Measurements from ENCODE around the gene CXXC5. TPM values are rescaled to one million over a fixed set of nuclear protein-coding genes. Genes with fewer than 3 reads are reported as not detected.
"Not testable (repeated sequence)": the region's sequence is repeated elsewhere in the genome, so short reads cannot be mapped to it uniquely, and the experiment has no call there.

CXXC5 gene
- 317 TPM for total RNA-seq

DNA sequence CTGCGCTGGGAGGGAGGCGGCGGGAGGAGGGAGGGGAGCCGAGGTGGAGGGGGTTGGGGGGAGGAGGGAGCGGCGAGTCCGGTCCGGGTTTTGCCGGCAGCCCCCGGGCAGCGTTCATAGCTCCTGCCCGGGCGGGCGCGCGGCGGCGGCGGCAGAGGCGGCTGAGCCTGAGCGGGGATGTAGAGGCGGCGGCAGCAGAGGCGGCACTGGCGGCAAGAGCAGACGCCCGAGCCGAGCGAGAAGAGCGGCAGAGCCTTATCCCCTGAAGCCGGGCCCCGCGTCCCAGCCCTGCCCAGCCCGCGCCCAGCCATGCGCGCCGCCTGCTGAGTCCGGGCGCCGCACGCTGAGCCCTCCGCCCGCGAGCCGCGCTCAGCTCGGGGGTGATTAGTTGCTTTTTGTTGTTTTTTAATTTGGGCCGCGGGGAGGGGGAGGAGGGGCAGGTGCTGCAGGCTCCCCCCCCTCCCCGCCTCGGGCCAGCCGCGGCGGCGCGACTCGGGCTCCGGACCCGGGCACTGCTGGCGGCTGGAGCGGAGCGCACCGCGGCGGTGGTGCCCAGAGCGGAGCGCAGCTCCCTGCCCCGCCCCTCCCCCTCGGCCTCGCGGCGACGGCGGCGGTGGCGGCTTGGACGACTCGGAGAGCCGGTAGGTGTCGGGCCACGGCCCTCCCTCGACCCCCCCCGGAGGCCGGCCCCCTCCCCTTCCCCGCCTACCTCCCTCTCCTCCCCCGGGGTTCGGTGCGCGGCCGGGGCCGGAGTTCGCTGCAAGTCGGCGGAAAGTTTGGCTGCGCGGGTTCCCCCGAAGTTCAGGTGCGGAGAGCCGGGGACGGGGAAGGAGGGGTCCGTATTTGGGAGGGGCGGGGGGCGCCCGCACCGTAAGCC is at the start of gene CXXC5:
Gene CXXC5, plus strand, starts transcription at position 145 of the 877 bp plus-strand sequence. CDS start 32,175 bp downstream, outside the sequence.
- peak in 2 of 3 donors; percentile 79 to 80 for DNase-seq (ENCODE audit: low read depth in 2 of 3, low spot score in 2 of 3)

DNA sequence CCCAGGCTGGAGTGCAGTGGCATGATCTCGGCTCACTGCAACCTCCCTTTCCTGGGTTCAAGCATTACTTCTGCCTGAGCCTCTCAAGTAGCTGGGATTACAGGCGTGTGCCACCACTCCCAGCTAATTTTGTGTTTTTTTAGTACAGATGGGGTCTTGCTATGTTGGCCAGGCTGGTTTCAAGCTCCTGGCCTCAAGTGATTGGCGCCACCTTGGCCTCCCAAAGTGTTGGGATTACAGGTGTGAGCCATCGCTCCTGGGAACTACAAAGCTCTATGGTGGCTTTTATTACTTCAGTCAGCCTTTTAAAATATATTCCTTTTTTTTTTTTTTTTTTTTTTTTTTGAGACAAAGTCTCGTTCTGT is 49.6 kb upstream of the CXXC5 start:
- DNase-seq (ENCODE audit: low read depth in 2 of 3, low spot score in 2 of 3), result not testable (repeated sequence)

DNA sequence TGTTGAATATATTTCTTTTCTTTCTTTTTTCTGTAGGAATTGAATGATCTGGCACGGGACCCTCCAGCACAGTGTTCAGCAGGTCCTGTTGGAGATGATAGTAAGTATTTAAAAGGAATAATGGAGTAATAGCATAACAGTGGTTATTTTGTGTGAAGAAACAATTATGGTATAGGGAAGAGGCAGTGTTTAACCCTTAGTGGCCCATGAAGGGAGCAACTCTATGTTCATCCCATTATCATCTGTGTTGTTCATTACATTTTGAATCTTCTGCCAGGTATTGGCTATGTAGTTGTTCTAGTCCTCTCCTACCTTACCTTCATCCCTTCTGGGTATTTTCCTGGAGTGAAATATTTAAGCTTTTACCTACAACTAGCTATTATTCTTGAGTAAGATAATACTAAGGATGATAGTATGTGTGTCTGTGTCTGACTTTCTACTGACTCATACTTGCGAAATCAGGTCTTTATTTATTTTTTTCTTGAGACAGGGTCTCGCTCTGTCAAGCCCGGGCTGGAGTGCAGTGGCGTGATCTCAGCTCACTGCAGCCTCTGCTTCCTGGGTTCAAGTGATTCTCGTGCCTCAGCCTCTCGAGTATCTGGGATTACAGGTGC is 47.7 kb upstream of the CXXC5 start:
- DNase-seq (ENCODE audit: low read depth in 2 of 3, low spot score in 2 of 3), result no peak

DNA sequence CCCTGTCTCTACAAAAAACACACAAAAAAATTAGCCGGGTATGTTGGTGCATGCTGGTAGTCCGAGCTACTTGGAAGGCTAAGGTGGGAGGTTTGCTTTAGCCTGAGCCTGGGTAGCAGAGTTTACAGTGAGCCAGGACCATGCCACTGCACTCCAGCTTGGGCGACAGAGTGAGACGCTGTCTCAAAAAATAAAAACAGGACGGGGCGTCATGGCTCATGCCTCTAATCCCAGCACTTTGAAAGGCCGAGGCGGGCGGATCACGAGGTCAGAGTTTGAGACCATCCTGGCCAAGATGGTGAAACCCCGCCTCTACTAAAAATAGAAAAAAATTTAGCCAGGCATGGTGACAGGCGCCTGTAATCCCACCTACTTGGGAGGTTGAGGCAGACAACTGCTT is 46.7 kb upstream of the CXXC5 start:
- no peak for DNase-seq (ENCODE audit: low read depth in 2 of 3, low spot score in 2 of 3)

DNA sequence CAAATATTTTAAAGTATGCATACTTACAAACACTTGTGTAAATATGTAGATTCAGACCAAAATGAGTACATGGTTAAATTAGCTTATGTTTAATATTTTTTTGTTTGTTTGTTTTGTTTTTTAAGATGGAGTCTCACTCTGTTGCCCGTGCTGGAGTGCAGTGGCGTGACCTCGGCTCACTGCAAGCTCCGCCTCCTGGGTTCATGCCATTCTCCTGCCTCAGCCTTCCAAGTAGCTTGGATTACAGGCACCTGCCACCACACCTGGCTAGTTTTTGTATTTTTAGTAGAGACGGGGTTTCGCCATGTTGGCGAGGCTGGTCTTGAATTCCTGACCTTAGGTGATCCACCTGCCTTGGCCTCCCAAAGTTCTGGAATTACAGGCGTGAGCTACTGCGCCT is 46.2 kb upstream of the CXXC5 start:
- not testable (repeated sequence) for DNase-seq (ENCODE audit: low read depth in 2 of 3, low spot score in 2 of 3)

DNA sequence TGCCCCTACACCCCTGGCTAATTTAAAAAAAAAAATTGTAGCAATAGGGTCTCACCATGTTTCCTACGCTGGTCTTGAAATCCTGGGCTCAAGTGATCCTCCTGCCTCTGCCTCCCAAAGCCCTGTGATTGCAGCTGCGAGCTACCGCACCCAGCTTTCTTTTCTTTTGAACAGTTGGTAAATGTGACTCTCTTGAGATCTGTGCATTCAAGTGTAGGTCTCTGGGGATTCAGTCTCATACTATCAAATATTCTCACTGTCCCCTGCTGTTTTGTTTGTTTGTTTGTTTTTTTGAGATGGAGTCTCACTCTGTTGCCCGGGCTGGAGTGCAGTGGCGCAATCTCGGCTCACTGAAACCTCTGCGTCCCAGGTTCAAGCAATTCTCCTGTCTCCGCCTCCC is 42.3 kb upstream of the CXXC5 start:
- no peak for DNase-seq (ENCODE audit: low read depth in 2 of 3, low spot score in 2 of 3)

DNA sequence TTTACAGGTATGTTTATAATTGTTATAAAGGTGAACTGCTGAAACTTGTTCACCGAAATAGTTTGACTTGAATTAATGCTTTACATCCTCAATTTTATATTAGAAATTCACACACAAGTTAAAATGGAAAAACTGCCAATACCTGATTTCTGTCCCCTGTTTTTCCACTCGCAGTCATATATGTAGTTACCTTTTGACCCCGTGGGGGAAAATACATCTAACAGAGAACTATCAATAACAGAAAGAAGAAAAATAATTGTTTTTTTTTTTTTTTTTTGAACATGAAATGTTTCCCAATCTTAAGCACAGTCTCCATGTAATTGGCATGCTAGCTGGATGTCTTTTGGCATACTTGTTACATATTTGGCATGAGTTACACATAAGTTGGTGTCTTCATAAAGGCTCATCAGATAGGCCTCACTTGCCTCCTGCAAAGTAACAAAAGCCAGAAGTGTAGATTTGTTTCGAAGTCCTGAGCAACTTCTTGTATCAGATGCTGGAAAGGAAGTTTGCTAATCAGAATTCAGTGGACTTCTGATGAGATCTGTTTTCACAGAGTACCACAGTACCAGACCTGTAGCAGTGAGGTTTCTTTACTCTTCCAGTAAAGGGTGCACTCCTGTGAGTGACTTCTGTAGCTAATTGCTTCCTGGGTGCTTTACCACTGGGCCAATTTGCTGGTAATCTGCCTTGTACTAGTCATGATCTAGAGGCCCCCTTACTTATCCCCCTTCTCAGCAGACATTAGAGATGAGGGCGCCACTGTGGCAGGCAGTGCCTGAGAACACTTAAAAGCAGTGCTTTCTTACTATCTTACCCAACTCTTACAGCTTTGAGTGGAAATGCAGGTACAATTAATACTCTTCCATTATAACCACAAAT is 36.2 kb upstream of the CXXC5 start:
- no peak for DNase-seq (ENCODE audit: low read depth in 2 of 3, low spot score in 2 of 3)

DNA sequence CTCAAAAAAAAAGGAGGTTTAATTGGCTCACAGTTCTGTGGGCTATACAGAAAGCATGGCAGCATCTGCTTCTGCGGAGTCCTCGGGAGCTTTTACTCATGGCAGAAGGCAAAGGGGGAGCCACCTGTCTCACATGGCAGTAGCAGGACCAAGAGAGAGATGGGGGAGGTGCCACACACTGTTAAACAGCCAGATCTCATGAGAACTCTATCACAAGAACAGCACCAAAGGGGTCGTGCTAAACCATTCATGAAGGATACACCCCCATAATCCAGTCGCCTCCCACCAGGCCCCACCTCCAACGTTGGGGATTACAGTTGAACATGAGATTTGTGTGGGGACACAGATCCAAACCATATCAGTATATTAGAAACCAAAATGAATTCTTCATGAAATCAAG is 28.3 kb upstream of the CXXC5 start:
- no peak for DNase-seq (ENCODE audit: low read depth in 2 of 3, low spot score in 2 of 3)

DNA sequence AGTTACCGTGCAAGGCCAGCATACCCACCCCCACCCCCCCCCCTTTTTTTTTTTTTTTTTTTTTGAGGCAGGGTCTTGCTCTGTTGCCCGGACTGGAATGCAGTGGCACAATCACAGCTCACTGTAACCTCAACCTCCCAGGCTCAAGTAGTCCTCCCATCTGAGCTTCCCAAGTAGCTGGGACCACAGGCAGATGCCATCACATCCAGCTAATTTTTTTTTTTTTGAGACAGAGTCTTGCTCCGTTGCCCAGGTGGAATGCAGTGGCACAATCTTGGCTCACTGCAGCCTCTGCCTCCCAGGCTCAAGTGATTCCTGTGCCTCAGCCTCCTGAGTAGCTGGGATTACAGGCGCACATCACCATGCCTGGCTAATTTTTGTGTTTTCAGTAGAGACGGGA is 22.8 kb upstream of the CXXC5 start:
- not testable (repeated sequence) for DNase-seq (ENCODE audit: low read depth in 2 of 3, low spot score in 2 of 3)

DNA sequence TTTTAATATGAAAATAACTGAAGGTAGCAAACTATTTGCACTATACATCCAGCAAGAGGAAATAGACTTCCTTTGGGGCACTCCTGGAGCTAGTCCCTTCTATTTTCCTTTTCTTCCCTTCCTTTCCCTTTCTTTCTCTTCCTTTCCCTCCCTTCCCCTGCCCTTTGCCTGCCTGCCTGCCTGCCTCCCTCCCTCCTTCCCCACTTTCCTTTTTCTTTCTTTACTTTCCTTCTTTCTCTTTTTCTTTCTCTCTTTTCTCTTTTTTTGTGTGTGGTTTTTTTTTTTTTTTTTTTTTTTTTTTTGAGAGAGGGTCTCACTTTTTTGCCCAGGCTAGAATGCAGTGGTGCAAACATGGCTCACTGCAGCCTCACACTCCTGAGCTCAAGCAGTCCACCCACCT is 17.3 kb upstream of the CXXC5 start:
- DNase-seq (ENCODE audit: low read depth in 2 of 3, low spot score in 2 of 3), result no peak

DNA sequence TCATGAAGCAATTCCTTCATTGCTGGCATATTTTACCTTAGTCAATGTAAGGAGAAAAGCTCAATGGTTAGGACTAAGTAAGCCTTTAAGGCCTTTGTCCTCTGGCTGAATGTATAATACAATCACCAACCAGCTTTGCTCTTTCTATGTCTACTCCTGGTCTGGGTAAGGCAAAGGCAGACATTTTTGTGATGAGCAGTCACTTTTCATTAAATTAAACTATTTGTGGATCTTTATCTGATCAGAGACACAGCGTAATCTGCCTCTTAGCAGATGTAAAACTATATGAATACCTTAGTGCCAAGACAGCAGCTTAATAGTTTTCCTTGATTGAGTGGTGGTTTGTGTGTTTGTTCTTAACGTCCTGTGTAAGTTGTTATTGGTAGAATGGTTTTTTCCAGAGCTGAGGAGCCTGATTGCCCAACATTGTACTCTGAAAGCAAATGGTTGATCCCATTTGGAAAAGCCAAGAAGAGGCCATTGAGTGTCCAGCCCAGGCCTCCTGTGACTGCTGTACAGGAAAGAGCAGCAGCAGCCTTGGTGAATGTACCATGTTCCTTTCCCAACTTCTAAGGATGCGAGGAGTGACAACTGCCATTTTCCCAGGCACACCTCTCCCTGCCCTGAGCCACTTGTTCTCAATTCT is 16.5 kb upstream of the CXXC5 start:
- DNase-seq (ENCODE audit: low read depth in 2 of 3, low spot score in 2 of 3), result no peak

DNA sequence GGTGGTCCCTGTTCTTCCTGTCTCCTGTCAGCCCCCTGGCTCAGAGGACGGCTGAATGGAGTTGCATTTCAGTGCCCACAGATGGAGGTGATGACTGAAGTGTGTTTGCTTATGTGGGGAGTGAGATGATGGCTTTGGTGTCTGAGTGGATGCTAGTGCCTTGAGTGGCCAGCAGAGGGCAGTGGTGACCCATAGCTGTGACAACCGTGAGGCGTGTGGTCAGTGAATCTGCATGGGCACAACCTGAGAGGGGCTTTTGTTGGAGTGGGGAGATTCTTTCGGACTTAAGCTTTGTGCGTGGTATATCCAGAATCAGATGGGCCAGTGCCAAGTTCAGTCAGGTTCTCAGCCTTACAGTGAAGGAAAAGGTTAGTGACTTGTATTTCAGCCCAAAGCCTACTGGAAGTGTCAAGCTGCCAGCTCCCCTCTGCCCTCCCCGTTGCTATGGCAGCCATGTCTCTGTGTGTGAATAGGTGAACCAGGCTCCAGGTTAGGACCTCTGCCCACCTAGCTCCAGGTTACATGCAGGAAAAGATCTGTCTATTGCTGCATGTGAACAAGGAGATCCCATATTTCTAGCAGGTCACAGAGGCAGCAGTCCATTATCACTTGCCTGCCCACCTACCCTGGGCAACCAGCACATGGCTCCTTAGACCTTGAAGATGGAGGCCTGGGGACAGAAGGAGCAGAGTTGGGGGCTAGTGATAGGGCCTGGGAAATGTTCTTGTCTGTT is 14.7 kb upstream of the CXXC5 start:
- peak; percentile 55 to 80 (median 73) for DNase-seq (ENCODE audit: low read depth in 2 of 3, low spot score in 2 of 3)

DNA sequence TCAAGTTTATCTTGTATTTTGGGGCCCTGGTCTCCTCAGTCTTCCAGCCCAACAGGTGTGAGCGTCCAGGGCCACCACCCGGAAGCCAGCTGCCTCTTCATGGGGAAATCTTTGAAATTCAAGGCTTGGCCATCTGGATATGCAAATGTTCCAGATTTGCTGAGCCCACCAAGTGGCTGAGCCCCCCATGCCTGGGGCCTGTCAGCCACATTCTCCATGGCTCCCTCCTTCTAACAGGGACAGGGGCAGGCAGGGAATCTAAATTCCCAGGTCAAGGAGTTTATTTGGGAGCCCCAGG is 14.2 kb upstream of the CXXC5 start:
- DNase-seq (ENCODE audit: low read depth in 2 of 3, low spot score in 2 of 3), result no peak

DNA sequence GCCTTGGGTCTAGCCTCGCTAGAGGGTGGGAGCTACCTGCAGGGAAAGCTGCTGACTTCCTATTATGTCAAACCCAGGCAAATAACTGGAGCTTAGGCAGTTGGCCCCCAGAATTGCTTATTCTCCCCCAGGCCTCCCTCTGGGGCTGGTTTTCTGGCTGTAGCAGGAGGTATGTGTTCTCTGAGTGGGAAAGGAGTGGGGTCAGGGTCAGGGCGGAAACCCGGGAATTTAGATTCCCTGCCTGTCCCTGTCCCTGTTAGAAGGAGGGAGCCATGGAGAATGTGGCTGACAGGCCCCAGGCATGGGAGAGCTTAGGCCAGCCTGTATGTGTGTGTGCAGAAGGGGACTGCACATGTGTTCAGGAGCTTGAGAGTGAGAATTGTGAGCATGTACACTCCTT is 13.6 kb upstream of the CXXC5 start:
- DNase-seq (ENCODE audit: low read depth in 2 of 3, low spot score in 2 of 3), result no peak

DNA sequence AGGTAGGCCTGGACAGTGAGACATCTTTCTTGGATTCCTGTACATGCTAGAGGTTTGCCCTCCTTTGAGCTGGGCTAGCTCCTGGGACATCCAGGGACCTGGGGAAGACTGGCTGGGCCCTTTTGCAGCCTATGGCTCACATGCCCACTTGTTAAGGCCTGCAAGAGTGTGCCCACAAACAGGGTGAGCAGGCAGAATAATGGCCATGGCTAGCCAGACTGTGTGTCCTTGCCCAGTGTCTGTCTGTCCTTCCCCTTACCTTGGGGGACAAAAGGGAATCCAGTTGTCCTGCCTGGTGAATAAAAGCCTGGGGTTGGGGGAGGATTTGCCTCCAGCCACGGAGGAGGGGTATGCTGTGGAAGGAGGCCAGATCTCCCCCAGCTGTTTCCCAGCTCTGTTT is 13.0 kb upstream of the CXXC5 start:
- no peak for DNase-seq (ENCODE audit: low read depth in 2 of 3, low spot score in 2 of 3)

DNA sequence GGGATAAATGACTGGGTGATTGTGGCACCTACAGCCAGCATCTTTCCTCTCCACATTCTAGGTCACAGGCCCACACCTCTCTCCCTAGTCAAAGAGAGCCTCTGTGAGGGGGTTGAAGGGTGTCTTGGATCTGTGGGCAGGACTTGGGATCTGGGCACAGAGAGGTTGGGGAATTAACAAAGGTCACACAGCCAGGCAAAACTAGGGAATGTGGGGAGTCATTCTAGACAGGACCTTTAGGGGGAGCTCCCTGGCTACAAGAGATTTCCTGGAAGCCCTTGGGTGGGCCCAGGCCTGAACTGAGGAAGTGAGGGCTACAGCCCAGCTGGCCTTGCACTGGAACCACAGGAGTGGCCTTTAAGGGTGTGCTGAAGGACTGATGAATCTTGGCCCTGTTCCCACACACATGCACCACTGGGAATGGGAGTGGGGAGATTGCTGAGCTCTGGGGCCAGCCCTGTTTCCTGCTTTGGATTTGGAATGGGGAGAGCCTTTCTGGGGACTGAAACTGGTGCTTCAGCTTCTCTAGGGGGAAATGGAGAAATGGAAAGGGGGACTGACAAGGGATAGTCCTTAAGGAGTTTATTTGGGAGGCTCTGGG is 12.4 kb upstream of the CXXC5 start:
- peak in 2 of 3 donors; percentile 66 to 67 for DNase-seq (ENCODE audit: low read depth in 2 of 3, low spot score in 2 of 3)

DNA sequence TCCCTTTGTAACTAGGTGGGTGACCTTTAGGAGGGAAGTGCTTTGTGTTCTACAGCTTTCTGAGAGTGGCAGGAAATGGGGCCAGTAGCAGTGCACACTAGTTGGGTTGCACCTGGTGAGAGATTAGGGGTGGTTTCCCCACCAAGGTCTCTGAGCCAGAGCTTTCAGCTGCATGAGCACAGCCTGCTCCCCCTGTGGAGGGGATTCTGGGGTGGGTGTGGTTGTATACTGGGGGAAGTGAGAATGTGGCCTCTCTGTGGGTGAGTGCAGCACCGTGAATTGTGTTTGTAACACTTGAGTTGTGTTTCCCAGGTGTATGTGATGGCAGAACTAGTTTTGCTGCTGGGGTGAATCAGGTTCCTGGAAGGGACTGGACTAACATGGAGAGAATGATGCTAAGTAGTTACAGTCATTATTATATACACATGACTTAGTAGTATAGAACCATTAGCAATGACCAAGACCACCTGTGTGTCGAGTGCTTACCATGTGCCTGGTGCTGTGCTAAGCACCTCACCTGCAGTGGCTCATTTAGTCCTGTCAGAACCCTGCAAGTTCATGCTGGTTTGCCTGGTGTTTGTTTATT is 11.8 kb upstream of the CXXC5 start:
- DNase-seq (ENCODE audit: low read depth in 2 of 3, low spot score in 2 of 3), result peak in 2 of 3 donors; percentile 78 to 83

DNA sequence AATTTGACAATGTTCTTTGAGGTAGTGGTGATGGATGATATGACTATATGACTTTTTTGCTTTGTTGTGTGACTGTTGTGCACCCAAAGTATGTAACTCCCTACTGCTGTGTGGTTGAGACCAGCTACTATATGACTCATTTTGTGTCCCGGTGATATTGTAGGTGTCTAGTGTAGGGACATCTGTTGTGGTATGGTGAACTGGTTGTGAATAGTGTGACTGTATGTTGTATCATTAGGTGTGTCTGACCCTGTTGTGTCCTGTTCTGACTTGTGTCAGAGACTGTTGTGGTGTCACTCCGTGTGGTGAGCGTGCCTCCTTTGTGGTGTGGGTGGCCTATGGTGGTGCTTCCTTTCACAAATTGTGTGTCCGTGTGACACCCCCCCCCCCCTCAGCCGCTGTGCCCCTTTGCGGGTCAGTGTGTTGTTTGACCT is 11.2 kb upstream of the CXXC5 start:
- DNase-seq (ENCODE audit: low read depth in 2 of 3, low spot score in 2 of 3), result peak in 2 of 3 donors; percentile 42 to 60

DNA sequence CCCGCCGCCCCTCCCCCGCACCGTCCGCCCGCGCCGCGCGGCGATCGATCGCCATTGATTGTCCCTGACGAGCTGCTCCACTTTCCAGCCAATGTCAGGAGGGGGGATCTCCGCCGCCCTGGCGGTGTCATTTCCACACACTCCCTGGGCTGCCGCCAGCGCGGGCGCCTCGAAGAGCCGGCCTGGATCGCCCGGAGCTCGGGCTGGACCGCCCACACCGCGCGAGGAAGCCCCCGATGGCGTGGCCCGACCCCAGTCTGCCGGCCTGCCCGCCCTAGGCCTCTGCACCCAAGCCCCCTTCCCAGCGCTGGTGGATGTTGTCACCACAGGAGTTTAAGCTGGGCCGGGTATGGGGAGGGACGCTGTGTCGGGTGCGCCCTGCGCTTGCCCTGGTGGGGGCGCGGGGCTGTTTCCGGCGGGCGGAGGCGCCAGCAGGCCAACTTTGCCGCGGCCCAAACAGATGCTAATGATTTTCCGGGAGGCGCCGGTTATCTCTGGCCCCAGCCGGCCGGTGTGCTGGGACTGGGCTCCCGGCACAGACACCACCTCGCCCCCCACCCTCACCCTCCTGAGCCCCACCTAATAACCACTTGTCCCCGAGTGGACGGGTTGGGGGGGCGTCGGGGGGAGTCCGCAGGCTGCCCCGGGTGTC is 10.6 kb upstream of the CXXC5 start:
- DNase-seq (ENCODE audit: low read depth in 2 of 3, low spot score in 2 of 3), result peak in 2 of 3 donors; percentile 89
